HG03521 (cell line): ENCODE data around the gene FETUB.
"Not testable (repeated sequence)": the region's sequence is repeated elsewhere in the genome, so short reads cannot be mapped to it uniquely, and the experiment has no call there.

ENCODE experiments used
- ATAC-seq: cut with Tn5 transposase; IDR thresholded peaks from one replicate; pipeline ENCODE4 v1.9.1; 2021; ENCODE audit warnings: mild to moderate bottlenecking, moderate library complexity; ENCODE audit not compliant: unreplicated experiment

FETUB gene

DNA sequence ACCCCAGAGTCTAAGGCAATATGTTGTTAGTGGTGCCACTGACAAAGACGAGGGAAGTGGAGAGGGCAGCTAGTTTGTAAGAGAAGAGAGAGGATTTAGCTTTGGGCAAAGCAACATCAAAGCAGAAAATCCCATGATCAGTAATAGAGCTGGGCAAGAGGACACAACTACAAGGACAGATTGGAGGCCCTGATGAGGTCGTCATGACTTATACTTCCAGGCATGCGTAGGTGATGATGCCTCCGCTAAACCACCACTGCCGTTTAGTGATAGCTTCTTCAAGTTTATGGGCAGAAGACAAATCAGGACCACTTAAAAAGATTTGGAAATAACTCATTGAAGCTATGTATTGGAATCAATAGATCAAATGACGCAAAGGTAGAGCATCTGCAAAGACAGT, 28.2 kb downstream of the FETUB start:
- no peak for ATAC-seq

DNA sequence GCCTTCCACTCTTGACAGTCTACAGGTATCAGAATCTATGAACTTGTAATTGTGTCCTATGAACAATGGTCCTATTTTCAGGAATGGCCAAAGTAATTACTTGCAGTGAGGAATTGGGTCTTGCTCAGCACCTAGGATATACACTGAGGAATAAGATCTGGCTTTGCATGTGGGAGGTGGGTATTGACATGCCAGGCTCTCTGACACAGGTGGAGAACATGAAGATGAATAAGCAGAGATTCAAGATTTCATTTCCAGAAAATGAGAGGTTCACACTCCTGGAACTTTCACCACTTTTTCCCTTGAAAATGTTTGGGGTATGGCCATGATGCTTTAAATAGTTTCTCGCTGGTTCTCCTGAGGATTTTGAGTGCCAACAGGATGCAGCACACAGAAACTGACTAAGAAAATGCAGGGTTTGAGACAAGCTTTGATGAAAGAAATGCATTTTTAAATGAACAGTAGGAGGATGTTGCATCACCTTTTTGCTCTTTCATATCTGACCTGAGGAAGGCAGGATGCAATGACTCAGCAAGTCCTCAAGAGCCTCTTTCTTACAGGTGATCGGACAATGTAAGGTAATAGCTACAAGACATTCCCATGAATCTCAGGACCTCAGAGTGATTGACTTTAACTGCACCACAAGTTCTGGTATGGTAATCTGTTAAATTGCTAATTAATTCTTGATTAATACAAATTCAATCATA, 29.3 kb downstream of the FETUB start:
- no peak for ATAC-seq

DNA sequence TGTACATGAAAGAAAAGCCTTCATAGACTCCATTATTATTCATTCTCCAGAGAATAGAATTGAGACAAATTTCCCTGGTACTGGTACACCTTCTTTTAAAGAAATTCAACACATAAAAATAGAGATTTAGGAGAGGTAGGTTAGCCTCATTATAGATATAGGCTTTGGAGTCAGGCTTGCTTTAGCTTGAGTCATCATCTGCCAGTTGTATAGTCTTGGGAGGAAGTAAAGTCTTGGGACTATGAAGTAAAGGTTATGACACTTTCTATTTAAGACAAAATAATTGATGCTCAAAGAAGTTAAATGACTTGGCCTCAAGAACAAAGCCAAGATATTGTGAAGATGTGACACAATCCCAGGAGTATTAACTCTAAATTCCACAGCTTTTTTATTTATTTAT, 30.0 kb downstream of the FETUB start:
- no peak for ATAC-seq

DNA sequence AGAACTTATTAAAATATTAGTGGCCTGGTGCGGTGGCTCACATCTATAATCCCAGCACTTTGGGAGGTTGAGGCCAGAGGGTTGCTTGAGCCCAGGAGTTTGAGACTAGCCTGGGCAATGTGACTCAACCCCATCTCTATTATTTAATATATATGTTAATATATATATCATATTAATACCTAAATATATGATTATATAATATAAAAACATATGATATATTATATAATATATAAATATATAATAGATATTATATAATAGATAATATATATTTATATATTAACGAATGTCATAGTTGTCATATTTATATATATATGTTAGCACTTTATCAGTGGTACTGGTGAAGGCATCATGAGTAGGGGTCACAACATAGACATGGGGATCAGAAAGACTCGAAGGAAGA, 30.9 kb downstream of the FETUB start:
- no peak for ATAC-seq

DNA sequence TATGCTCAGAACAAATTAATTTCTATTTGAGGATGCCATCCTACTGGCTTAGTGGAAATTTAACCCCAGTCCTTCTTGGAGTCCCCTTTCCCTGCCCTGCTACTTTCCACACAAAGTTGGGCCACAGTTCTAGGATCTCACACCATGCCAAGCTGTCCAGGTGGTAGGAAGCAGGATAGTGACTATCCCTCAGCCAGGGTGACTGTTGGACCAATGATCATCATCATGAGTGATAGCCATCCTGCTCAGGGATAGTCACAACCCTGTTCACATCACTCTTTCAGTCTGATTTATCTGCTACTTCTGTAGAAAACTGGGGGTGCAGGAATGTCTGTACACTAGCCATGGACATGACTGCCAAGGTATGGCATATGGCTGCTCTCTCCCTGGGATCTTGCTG, 38.4 kb downstream of the FETUB start:
- ATAC-seq = no peak

DNA sequence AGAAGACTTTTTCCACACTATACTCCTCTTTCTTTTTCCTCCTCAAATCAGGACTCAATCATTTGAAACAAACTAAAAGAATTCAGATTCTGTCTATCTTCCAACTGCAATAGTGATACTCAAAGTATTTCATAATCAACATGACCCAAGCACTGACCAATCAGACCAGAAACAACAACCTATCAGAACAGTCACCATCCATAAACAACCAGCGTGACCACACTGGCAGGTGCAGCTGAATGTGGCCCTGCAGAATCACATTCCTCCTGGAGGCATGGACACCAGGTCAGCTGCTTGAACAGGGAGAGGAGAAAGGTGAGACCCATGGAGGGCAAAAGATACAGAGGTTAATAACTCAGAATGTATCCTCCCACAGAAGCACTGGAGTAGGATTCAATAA, 39.0 kb downstream of the FETUB start:
- ATAC-seq = no peak

DNA sequence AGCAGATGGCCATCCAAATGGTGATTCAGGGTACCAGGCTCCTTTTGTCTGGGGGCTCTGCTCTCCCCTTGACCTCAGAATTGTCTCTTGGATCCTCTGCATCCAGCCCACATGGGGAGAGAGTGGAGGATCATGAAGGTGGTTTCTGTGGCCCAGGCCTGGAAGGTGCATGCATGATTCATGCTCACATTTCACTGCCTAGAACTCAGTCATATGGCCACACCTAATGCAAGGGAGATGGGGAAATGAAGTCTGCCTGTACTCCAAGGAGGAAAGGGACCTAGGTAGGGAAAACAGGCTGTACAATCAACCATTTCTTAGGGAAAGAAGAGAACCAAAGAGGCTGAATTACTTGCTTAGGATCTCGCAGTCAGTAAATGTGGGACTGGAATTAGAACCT, 40.7 kb downstream of the FETUB start:
- no peak for ATAC-seq

DNA sequence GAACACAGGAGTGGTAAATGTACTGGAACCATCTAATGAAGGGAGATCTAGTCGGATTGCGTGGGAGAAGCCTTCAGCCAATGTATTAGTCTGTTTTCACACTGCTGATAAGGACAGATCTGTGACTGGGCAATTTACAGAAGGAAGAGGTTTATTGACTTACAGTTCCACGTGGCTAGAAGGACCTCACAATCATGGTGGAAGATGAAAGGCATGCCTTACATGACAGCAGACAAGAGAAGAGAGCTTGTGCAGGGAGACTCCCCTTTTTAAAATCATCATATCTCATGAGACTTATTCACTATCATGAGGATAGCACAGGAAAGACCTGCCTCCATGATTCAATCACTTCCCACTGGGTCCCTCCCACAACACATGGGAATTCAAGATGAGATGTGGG, 42.6 kb downstream of the FETUB start:
- ATAC-seq = no peak

DNA sequence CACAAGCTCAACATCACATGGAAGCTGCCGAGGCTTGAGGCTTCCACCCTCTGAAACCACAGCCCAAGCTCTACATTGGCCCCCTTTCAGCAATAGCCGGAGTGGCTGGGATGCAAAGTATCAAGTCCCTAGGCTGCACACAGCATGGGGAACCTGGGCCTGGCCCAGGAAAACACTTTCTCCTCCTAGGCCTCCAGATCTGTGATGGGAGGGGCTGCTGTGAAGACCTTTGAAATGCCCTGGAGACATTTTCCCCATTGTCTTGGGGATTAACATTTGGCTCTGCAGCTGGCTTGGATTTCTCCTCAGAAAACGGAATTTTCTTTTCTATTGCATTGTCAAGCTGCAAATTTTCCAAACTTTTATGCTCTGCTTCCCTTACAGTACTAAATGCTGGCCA, 43.8 kb downstream of the FETUB start:
- no peak for ATAC-seq

DNA sequence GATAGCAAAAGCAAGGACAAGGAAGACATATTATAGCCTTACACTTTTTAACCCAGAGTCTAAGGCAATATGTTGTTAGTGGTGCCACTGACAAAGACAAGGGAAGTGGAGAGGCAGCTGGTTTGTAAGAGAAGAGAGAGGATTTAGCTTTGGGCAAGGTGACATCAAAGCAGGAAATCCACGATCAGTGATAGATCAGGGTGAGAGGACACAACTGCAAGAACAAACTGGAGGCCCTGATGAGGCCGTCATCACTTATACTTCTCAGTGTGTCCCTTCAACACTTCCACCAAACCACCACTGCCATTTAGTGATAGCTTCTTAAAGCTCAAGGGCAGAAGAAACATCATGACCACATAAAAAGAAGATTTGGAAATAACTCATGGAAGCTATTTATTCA, 46.3 kb downstream of the FETUB start:
- not testable (repeated sequence) for ATAC-seq

DNA sequence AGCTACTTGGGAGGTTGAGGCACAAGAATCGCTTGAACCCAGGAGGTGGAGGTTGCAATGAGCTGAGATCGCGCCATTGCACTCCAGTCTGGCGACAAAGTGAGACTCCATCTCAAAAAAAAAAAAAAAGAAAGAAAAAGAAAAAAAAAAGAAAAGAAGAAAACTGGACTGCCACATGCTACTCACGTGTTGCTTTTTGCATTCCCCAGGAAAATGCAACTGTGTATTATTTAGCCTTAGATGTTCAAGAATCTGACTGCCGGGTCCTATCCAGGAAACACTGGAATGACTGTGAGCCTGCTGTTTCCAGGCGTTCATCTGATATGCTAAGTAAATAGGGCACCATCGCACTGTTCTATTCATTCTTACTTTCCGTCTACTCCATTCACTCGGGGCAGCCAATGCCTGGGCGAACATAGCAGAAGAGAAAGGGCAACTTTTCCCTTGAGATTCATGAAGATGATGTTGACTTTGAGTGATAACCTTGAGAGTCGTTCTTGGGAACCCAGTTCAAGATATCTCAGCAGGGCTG, 47.0 kb downstream of the FETUB start:
- no peak for ATAC-seq

DNA sequence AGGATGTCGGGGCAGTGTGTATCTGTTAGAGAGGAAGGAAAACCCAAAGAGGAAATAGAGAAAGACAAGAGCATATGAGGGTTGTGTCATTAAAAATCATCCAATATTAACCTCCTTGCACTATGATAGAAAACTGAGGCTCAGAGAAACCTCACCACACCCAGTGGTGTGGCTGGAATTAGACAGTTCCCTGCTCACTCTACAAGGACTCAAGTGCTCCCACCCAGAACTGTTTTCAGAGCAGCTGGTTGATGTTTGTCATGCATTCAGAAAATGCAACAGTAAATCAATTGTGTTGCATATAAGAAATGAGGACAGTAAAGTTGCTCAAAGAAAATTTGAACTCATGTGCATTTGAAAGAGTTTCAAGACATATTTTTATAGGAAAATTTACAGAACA, 50.1 kb downstream of the FETUB start:
- not testable (repeated sequence) for ATAC-seq

DNA sequence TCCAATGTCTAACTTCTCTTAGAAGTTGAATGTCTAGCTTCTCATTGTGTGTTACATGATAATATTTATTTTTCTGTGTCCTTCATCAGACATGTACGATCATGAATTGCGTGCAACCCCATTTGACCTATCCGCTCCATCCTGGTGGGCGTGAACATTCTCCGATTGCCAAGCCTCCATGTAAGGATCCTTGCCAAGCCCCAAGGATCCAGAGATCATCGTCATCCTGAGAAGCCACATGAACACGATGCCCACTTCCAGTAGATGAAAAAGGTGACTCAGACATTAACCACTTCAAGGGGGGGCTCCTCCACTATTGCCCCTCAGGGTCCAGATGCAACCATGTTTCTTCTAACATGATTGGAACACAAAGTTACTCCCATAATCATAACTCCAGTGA, 51.5 kb downstream of the FETUB start:
- no peak for ATAC-seq

DNA sequence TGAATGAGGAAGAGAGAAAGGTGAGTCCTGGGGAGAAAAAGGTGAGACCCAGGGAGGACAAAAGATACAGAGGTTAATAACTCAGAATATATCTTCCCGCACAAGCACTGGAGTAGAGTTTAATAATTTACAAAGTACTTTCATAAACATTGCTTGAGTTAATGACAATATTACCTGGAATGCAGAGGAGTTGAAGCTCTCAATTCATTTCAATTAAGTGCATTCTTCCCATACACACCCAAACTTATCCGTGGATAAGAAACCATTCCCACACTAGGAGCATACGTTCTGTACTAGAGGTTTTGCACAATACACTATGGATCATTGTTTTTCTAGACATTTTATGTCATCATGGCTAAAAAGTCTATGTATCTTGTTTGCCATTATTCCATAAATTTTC, 53.6 kb downstream of the FETUB start:
- ATAC-seq = no peak

DNA sequence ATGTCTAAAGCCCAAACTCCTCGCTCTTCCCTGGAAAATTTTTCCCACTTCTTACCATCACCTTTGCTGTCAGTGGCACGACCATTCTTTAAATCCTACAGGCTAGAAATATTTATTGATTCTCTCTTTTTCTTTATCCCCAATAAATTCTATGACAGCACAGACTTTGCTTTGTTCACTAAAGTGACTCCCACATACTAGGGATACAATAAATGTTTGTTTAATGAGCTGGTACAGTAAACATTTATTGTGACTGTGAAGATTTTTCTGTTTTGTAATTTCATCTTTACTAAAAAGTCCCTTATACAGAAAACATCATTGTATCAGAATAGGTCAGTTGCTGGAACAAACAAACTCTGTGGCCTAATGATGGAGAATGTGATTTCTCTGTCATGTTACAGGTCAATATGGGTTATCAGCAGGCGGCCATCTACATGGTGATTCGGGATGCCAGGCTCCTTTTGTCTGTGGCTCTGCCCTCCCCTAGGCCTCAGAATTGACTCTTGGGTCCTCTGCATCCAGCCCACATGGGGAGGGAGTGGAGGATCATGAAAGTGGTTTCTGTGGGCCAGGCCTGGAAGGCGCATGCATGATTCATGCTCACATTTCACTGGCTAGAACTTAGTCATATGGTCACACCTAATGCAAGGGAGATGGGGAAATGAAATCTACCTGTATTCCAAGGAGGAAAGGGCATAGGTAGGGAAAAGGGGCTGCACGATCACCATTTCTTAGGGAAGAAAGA, 54.3 kb downstream of the FETUB start:
- no peak for ATAC-seq

DNA sequence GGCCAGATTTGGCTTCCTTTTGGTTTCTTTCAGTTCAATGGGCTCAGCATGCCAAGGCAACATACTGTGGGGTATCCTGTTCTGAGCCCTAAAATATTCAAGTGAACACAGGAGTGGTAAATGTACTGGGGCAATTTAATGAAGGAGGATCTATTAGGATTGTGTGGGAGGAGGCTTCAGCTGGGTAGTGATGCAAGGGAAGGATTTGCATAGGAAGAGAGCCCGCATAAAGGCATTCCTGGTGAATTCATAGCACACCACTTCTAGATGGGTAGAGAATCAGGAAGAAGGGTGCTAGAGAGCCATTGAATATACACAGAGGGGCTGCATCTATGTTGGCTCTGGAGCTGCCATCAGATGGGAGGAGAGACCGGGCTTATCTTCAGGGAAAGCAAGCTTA, 56.3 kb downstream of the FETUB start:
- no peak for ATAC-seq

DNA sequence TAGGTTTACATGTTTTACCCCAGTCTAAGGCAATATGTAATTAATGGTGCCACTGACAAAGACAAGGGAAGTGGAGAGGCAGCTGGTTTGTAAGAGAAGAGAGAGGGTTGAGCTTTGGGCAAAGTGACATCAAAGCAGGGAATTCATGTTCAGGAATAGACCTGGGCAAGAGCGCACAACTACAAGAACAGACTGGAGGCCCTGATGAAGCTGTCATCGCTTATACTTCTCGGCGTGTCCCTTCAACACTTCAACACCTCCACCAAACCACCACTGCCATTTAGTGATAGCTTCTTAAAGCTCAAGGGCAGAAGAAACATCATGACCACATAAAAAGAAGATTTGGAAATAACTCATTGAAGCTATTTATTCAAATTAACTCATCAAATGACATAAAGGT, 57.3 kb downstream of the FETUB start:
- no peak for ATAC-seq

DNA sequence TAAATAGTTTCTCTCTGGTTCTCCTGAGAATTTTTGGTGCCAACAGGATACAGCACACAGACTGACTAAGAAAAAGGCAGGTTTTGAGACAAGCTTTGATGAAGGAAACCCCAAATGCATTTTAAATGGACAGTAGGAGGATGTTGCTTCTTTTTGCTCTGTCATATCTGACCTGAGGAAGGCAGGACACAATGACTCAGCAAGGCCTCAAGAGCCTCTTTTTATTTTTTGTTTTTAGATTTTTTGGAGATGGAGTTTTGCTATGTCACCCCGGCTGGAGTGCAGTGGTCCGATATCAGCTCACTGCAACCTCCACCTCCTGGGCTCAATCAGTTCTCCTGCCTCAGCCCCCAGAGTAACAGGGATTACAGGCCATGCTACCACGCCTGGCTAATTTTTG, 60.1 kb downstream of the FETUB start:
- ATAC-seq = no peak

DNA sequence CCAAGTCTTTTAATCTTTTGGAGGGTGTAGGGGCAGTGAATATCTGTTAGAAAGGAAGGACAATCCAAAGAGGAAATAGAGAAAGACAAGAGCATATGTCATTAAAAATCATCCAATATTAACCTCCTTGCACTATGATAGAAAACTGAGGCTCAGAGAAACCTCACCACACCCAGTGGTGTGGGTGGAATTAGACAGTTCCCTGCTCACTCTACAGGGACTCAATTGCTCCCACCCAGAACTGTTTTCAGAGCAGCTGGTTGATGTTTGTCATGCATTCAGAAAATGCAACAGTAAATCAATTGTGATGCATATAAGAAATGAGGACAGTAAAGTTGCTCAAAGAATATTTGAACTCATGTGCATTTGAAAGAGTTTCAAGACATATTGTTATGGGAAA, 62.3 kb downstream of the FETUB start:
- ATAC-seq = not testable (repeated sequence)
